ENCODE data around the gene AP4E1.

DNA sequence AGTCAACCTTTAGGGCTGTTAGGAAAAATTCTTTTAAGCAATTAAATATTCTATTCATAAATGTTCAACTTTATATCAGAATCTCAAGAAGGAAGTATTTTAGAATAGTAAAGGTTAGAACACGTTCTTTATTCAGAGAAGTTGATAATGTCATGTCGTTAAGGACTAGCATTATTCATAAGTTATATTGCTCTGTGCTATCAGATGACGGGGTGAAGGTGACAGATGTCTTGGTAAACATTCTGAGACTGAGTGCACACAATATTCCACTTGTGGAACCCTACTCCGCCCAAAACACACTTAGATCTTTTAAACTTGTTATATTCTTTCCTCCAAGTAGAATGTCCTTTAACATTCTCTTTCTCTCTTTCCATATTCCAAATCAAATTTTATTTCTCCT is 7.9 kb downstream of the AP4E1 start:
- TF ChIP-seq CTCF (IDR thresholded peaks at IDR 0.05 in 2 of 3, conservative IDR thresholded peaks at IDR 0.05 in 1 of 3; ENCODE audit: borderline replicate concordance in 1 of 3, insufficient read depth in 1 of 3, low read depth in 2 of 3, low read length in 2 of 3), result no peak
- TF ChIP-seq, protein P1, sequence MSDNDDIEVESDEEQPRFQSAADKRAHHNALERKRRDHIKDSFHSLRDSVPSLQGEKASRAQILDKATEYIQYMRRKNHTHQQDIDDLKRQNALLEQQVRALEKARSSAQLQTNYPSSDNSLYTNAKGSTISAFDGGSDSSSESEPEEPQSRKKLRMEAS (IDR thresholded peaks at IDR 0.05), result no peak
- no peak for TF ChIP-seq POLR2A (IDR thresholded peaks at IDR 0.05; ENCODE audit: borderline replicate concordance, extremely low read depth, insufficient read depth, insufficient read length)
